IPS-NIHi7 (cell line): ENCODE results near the gene RAB37.
A peak's percentile ranks its signal among the peaks of the same experiment; 100 is the strongest.

Experiments used
- DNase-seq: peaks from one replicate; pipeline ENCODE4 v3.0.0; 2012; ENCODE audit warnings: mixed read lengths; ENCODE audit errors: extremely low spot score

RAB37 gene

DNA sequence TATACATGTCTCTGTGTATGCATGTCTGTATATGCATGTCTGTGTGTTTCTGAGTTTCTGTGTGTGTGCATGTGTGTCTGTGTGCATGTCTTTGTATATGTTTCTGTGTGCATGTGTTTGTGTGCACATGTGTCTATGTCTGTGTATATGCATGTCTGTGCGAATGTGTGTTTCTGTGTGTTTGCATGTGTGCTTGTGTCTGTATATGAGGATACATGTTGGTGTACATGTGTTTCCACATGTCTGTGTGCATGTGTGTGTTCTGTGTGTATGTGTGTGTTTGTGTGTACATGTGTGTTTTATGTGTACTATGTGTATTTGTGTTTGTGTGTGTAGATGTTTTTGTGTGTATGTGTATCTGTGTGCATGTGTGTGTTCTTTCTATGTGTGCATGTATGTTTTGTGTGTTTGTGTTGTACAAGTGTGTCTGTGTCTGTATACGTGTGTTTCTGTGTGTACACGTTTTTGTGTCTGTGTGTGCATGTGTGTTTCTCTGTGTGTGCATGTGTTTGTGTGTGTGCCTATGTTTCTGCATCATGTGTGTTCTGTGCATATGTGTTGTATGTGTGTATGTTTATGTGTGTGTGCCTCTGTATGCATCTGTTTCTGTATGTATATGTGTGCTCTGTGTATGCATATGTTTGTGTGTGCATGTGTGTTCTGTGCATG lies 8.9 kb upstream of the RAB37 start:
- no peak for DNase-seq

DNA sequence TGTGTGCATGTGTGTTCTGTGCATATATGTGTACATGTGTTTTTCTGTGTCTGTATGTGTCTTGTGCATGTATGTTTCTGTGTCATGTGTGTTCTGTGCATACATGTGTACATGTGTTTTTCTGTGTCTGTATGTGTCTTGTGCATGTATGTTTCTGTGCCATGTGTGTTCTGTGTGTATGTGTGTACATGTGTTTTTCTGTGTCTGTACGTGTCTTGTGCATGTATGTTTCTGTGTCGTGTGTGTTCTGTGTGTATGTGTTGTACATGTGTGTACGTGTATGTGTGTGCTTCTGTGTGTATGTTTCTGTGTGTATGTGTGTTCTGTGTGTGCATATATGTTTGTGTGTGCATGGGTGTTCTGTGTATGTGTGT lies 8.4 kb upstream of the RAB37 start:
- DNase-seq, result no peak

DNA sequence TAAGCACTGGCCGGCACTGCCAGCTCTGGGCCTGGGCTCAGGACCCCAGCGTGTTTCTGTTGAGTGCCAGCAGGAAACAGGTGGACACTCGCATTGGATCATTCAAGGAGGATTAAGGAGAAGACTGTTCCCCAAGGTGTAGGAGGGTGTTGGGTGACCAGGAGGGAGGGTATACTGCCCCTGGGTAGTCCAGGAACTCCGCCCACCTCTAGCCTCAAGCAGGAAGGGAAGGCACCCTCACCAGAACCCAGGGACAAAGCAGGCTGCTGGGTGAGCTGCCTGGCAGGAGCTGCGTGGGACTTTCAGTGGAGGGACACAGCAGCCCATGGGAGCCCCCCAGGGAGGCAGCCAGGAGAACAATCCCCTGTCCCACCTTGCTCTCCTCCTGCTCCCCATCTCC lies 7.7 kb upstream of the RAB37 start:
- DNase-seq, result no peak

- DNase-seq, result no peak
Measured at GRCh38 chr17:74729866-74730265, 7.2 kb upstream of the RAB37 start.

- DNase-seq, result no peak
Measured at GRCh38 chr17:74730491-74731346, 6.3 kb upstream of the RAB37 start.

DNA sequence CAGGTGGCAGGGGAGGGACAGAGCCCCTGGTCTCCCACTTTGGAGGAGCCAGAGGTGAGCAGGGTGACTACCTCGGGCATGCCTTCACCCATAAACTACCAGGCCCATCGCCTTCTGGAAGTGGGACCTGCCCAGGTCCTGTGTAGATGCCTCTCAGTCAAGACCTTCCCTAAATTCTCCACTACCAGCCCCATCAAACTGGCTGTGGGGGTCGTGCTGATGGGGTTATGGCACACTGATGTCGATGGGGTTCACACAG lies 5.8 kb upstream of the RAB37 start:
- DNase-seq, result no peak

DNA sequence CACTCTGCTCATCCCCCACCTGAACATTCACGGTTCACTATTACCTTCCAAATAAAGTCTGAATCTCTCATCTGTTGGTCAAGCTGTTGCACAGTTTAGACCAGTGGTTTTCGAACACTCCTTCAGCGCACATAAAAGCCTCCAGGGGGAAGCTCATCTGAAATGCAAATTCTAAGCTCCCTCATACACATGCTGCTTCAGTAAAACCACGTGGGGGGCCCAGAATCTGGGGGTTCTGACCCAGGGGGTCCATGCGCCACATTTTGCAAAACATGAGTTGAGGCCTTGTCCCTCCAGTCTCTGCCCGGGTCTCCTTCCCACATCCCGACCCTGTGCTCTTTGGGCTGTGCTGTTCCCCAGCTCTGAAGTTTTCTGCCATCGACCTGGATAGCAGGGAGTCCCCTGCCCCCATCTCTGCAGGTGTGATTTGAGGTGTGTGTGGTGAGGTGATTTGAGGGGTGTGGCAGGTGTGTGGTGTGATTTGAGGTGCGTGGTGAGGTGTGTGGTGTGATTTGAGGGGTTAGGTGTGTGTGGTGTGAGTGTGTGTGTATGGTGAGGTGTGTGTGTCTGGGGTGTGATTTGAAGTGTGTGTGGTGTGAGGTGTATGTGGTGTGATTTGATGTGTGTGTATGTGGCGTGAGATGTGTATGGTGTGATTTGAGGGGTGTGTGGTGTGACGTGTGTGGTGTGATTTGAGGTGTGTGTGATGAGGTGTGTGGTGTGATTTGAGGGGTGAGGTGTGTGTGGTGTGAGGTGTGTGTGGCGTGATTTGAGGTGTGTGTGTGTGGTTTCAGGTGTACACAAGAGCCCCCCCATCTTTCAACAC lies 4.8 kb upstream of the RAB37 start:
- no peak for DNase-seq

GRCh38 chr17:74733365-74734122 lies 3.5 kb upstream of the RAB37 start:
- DNase-seq, result no peak

- no peak for DNase-seq
Measured at GRCh38 chr17:74734256-74734655, 2.8 kb upstream of the RAB37 start.

DNA sequence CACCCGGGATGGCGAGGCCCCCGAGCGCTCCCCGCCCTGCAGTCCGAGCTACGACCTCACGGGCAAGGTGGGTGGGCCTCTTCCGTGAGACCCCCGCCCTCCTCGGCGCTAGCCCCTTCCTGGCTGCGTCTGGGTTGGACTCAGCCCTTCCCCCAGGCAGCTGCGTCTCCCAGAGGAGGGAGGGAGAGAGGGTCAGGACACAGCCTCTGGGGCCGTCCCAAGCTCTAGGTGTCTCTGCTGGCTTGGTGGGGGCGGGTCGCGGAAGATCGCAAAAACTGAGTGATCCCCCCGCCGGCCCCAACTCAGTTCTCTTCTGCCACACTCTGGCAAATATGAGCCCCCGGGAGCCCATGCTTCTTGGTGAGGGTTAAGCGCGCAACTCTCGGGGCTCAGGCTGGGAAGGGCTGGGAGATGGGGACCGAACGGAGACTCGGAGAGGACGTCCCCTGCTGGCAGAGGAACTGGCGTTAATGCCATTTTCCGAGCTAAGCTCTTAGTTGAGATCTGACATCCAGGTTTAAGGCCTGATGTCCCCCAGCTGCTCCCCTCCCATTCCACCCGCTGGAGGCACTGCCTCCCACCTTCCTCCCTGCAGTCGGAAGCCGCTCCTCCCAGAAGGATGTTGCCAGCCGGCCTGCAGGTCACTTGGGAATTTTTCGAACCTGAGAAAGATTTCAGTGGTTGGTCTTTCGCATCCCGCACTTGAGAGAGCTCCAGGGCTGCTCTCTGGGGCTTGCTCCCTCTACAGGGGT lies 419 bp downstream of the RAB37 start:
- DNase-seq, result peak; percentile 76

DNA sequence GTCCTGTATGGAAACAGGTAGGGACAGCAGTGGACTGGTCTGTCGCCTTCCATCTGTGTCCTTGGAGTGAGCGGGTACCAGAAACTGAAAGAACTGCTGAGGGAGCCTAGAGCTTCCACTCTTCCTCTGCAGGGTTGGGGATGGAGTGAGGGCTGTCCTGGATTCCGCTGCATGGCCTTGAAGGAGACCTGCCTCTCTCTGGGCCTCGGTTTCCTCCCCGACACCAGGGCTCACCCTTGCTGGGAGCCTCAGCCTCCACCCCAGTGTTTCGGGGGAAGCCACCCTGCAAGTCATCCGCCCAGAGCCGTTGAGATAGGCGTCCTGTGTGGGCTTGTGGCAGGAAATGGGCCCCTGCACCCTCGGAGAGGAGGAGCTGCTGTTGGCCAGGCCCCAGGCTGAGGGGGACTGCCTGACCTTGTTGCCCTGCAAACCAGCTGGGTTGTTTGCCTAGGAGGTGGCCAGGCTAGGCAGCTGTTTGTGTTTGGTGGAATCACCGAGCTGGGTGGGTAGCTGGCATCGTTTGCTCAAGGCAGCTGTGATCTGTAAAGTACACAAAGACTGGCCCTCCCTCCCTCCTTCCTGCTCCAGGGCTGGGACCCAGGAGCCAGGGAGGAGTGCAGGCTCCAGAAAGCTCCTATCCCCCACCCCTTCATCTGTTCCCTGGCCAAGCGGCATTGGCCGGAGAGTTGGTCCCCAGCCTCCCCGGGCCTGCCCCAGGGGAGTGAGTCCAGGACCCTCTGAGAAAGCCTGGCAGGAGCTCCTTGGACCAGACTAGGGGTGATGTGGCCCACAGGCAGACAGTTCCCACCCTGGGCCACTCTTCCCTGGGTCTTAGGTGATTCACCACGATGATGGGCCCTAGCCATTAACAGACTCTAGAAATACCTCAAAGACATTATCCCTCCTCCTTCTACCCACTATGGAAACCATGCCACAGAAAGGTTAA lies 1.3 kb downstream of the RAB37 start:
- DNase-seq, result no peak

DNA sequence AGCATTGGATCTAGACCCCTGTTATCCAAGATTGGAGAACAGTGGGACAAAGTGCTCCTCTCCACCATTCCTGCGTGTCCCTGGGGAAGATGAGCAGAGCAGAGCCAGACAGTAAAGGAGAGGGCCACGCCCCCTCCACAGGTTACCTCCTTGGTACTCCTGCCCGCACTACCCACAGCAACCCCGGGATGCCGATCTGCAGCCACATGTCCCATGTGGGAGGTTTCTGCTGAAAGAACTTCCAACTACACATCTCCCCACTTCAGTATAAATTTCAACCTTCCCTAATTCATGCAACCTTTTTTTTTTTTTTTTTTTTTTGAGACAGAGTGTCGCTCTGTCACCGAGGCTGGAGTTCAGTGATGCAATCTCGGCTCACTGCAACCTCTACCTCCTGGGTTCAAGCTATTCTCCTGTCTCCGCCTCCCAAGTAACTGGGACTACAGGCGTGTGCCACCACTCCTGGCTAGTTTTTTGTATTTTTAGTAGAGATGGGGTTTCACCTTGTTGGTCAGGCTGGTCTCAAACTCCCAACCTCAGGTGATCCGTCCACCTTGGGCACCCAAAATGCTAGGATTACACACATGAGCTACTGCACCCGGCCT lies 2.3 kb downstream of the RAB37 start:
- no peak for DNase-seq

DNA sequence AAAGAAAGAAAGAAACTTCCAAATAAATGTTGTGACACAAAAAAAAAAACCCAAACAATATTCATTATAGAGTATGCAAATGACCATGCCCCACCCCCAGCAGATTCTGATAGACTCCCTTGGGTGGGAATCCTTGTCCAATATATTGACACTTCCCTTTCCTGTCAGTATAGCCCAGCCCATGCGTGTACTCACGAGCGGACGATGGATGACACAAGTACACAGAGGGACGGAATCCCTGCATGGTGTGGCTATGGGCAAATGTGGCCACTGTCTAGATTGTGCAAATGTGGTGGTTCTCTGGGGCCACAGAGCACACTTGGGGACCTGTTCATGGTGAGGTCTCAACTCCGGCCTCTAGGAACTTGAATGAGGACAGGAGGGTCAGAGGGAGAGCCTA lies 3.1 kb downstream of the RAB37 start:
- DNase-seq, result no peak

GRCh38 chr17:74740641-74741387 lies 3.8 kb downstream of the RAB37 start:
- no peak for DNase-seq

- DNase-seq, result no peak
Measured at GRCh38 chr17:74742153-74742515, 5.1 kb downstream of the RAB37 start.

- no peak for DNase-seq
Measured at GRCh38 chr17:74742978-74743545, 6.0 kb downstream of the RAB37 start.

- DNase-seq, result no peak
Measured at GRCh38 chr17:74743755-74744154, 6.7 kb downstream of the RAB37 start.

DNA sequence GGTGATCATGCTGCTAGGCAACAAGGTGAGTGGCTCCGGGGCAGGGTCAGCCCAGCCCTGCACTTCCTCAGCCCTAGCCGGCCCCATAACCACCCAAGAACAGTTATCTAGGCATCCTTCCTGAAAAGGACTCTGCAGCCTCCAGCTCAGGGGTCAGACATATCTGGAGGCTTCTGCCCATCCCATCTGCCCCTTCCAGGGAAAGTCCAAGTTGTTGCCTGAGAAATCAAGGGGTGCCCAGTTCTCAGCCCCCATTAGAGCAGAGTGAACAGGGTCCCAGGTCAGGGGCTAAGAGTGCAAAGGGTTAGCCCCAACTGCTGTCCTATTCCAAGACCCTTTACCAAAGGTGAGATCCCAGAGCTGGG lies 7.3 kb downstream of the RAB37 start:
- no peak for DNase-seq
